Muscle layer of duodenum (tissue), 2 donors: ENCODE results near the gene TTF1.

Experiments used
- H3K27ac ChIP-seq: one replicate; pipeline ENCODE4 v1.7.0; 2013; ENCODE audit warnings: mild to moderate bottlenecking, low read length
- H3K27me3 ChIP-seq: one replicate; pipeline ENCODE4 v1.7.0; 2013; ENCODE audit warnings: low read depth, mild to moderate bottlenecking, control low read depth, low read length
- H3K36me3 ChIP-seq, 2 donors: one replicate each; pipeline ENCODE4 v1.7.0; 2013; ENCODE audit warnings: low read length in 2 of 2, control low read depth in 1 of 2, mild to moderate bottlenecking in 1 of 2; ENCODE audit not compliant: insufficient read depth in 2 of 2, control insufficient read depth in 1 of 2
- H3K4me1 ChIP-seq, 2 donors: one replicate each; pipeline ENCODE4 v1.7.0; 2013; ENCODE audit warnings: low read length in 2 of 2, mild to moderate bottlenecking in 2 of 2, control low read depth in 1 of 2, moderate library complexity in 1 of 2; ENCODE audit not compliant: insufficient read depth in 2 of 2, control insufficient read depth in 1 of 2
- H3K4me3 ChIP-seq, 2 donors: one replicate each; pipeline ENCODE4 v1.7.0; 2013; ENCODE audit warnings: low read length in 2 of 2, low read depth in 1 of 2, mild to moderate bottlenecking in 1 of 2
- H3K9me3 ChIP-seq, 2 donors: one replicate each; pipeline ENCODE4 v1.7.0; 2013; ENCODE audit warnings: low read length in 2 of 2, control low read depth in 1 of 2, mild to moderate bottlenecking in 1 of 2; ENCODE audit not compliant: control insufficient read depth in 1 of 2
- donor health status: healthy.

The TTF1 gene, protein sequence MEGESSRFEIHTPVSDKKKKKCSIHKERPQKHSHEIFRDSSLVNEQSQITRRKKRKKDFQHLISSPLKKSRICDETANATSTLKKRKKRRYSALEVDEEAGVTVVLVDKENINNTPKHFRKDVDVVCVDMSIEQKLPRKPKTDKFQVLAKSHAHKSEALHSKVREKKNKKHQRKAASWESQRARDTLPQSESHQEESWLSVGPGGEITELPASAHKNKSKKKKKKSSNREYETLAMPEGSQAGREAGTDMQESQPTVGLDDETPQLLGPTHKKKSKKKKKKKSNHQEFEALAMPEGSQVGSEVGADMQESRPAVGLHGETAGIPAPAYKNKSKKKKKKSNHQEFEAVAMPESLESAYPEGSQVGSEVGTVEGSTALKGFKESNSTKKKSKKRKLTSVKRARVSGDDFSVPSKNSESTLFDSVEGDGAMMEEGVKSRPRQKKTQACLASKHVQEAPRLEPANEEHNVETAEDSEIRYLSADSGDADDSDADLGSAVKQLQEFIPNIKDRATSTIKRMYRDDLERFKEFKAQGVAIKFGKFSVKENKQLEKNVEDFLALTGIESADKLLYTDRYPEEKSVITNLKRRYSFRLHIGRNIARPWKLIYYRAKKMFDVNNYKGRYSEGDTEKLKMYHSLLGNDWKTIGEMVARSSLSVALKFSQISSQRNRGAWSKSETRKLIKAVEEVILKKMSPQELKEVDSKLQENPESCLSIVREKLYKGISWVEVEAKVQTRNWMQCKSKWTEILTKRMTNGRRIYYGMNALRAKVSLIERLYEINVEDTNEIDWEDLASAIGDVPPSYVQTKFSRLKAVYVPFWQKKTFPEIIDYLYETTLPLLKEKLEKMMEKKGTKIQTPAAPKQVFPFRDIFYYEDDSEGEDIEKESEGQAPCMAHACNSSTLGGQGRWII

DNA sequence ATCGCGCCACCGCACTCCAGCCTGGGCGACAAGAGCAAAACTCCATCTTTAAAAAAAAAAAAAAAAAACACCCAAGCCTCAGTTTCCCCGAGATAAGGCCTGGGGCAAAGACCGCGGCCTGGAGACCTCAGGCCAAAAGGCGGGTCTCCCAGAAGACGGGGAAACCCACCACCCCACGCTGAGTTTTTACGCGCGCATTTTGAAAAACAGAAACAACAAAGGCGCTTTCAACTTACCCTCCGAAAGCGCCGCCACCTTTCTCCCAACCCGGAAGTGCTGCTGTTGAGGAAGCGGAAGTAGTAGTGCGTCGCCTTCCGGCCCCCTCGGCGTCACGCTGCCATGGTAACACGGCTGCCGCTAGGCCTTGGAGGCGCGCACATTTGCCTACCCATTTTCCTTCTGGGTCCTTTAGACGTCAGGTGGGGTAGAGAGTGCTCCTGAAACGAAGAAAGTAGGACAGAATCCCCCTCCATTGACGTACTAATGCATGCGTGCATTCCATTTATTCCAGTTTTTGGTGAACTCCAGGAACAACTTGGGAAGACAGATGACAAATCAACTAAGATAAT is at the start of gene TTF1:
Gene TTF1 (minus strand): TSS at position 287 of the 569 bp plus-strand sequence. CDS start 4,019 bp downstream, outside the sequence.
- H3K4me1 ChIP-seq = peaks cover 9 to 30% of the 10 kb centered on the region in 2 donors
- H3K27ac ChIP-seq = peak within 1 kb of the TSS; percentile 63
- peaks cover 18% of the 10 kb centered on the region for H3K27me3 ChIP-seq

DNA sequence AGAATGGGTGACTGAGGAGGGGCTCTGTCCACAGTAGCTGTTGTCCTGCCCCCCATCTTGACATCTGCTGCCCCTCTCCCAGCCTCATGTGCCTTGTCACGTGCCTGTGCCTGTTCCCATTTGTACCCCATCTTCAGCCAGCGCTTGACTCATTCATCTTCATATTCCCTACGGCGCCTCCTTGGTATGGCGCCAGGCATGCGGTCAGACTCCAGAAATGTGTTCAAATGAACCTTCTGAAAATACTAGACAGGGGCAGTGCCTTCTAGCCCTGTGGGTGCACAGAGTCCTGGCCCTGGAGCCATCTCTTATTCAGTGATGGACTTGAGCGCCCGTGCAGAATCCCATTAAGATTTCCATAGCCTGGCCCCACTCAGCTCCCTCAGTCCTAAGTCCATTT is 49.6 kb upstream of the TTF1 start:
- no peaks in the 10 kb centered on the region for H3K36me3 ChIP-seq

More for the DNA sequence above, at the start of gene TTF1:
- peaks cover 10 to 20% of the 10 kb centered on the region in 2 donors for H3K36me3 ChIP-seq
- peak within 1 kb of the TSS; percentile 72 to 79 for H3K4me3 ChIP-seq
- H3K9me3 ChIP-seq = no peaks in the 10 kb centered on the region

DNA sequence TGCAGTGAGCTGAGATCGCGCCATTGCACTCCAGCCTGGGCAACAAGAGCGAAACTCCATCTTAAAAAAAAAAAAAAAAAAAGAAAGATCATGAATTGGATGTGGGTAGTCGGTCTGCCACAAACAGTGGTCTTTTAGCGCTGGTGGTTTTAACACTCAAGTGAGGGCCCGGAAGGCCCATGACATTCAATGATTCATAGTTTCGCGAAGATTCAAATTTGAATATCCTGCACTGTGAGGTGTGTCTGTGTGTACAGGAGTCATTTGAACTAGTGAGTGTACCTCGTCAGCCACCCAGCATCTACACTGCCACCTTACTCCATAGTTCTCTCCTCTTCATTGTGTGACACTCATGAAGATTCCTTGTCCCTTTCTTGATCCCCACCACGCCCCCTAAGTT is 44.6 kb upstream of the TTF1 start:
- H3K27ac ChIP-seq = no peak overlapping the region
- H3K27me3 ChIP-seq = no peaks in the 10 kb centered on the region
- H3K4me1 ChIP-seq = no peaks in the 10 kb centered on the region
- H3K4me3 ChIP-seq = no peak overlapping the region
- no peaks in the 10 kb centered on the region for H3K36me3 ChIP-seq
- no peaks in the 10 kb centered on the region for H3K9me3 ChIP-seq

More for the DNA sequence above, 49.6 kb upstream of the TTF1 start:
- Histone ChIP-seq H3K9me3 (no peaks in the 10 kb centered on the region), H3K4me1 (peaks cover 0 to 7% of the 10 kb centered on the region in 2 donors), H3K4me3 (no peak overlapping the region), H3K27ac (no peak overlapping the region), H3K27me3 (no peaks in the 10 kb centered on the region)

DNA sequence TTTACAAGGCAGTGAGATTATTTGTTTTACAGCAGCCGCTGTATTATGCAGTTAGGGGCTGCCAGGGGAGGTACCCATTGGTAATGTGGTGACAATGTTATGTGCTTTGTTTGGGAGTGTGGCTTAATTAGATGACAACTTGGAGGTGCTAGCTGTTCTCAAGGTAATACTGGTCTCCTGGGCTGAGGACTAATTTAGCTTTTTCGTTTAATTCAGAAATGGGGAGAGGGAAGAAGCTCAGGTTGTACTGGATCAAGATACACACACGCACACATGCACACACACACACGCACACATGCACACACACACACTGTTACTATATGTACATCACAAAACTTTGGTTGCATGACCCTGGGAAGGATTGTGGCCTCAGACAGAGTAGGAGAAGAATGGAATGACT is 41.3 kb upstream of the TTF1 start:
- H3K27ac ChIP-seq = no peak overlapping the region
- no peak overlapping the region for H3K4me3 ChIP-seq
- H3K9me3 ChIP-seq = no peaks in the 10 kb centered on the region
- no peaks in the 10 kb centered on the region for H3K4me1 ChIP-seq
- peaks cover 3% of the 10 kb centered on the region for H3K27me3 ChIP-seq
- H3K36me3 ChIP-seq = no peaks in the 10 kb centered on the region

DNA sequence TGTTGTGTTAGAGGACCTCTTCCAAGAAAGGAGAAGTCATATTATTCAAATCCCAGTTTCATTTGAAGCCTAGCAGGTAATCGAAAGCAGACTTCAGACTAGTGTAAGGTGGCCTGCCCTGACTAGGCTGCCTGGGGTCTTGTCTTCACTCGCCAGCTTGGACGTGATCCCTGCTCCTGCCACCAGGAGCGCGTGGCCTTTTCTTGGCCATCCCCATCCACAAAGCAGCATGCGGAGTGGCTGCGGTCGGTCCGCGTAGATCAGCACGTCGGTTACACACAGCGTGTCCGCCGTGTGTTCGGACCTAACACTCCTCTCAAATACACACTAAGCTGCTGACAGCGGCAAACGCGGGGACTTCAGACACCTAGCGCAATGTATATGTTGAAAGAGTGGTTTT is 40.7 kb upstream of the TTF1 start:
- H3K4me3 ChIP-seq = no peak overlapping the region
- H3K36me3 ChIP-seq = no peaks in the 10 kb centered on the region
- no peaks in the 10 kb centered on the region for H3K4me1 ChIP-seq
- no peak overlapping the region for H3K27ac ChIP-seq
- H3K9me3 ChIP-seq = no peaks in the 10 kb centered on the region
- peaks cover 3% of the 10 kb centered on the region for H3K27me3 ChIP-seq

DNA sequence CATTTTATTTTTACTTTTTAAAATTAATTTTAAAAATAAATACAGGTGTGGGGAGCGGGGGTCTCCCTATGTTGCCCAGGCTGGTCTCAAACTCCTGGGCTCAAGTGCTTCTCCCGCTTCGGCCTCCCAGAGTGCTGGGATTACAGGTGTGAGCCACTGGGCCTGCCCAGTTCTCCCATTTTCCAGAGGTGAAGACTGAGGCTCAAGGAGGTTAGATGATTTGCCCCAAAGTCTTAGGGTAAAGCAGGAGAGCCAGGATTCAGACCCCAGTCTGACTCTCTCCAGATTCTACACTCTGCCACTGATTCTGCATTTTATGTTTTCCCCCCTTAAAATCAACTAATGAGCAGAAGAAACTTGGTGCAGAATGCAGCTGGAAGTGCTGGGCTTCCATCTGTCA is 40.2 kb upstream of the TTF1 start:
- no peaks in the 10 kb centered on the region for H3K36me3 ChIP-seq
- no peak overlapping the region for H3K27ac ChIP-seq
- no peak overlapping the region for H3K4me3 ChIP-seq
- no peaks in the 10 kb centered on the region for H3K9me3 ChIP-seq
- H3K27me3 ChIP-seq = peaks cover 3% of the 10 kb centered on the region
- no peaks in the 10 kb centered on the region for H3K4me1 ChIP-seq

DNA sequence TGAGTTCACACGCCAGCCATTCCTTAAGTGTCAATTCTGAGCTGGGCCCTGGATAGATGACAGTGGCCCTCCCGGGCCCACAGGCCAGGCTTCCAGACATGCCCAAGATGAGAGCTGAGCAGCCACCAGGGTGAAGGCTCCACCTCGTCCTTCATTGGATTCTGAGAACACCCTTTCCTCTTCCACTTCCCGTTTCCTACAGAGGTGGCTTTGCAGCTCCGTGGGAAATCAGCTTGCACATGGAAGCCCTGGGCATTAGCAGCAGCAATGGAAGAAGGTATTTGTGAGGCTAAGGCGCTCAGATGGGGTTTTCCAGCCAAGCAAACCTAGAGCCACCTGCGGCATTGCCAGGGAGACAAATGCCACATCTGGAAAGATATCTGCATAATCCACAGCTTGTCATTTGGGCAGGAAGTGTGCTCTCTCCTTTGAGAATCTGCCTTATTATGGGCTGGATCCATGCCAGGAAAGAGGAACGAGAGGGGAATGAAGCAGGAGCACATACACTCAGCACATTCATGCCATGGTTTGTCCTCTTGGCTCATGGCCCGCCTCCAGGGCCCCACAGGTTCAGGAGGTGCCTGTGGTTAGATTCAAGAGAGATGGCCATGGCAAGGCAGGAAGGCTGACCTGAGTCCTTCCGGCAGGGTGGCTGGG is 37.4 kb upstream of the TTF1 start:
- Histone ChIP-seq H3K27me3 (peaks cover 3% of the 10 kb centered on the region), H3K27ac (no peak overlapping the region), H3K9me3 (no peaks in the 10 kb centered on the region), H3K4me1 (no peaks in the 10 kb centered on the region), H3K4me3 (no peak overlapping the region), H3K36me3 (no peaks in the 10 kb centered on the region)

DNA sequence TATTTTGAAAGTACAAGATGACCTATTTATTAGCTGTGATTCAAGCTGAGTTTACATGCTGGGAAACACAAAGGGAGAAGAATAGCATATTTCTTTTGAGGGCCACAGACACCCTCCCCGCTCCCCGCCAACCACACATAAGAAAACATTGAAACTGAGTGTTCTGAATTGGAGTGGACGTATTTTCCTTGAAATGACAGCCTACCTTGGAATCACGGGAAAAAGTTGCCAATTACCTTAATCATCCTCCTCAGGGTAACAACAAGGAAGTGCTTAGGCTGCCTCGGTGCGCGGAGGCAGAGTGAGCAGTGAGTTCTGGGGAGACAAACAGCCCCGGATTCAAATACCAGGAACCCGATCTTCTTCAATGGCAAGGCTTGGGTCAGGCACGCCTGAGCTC is 34.8 kb upstream of the TTF1 start:
- peaks cover 3% of the 10 kb centered on the region for H3K27me3 ChIP-seq
- no peak overlapping the region for H3K4me3 ChIP-seq
- H3K36me3 ChIP-seq = no peaks in the 10 kb centered on the region

DNA sequence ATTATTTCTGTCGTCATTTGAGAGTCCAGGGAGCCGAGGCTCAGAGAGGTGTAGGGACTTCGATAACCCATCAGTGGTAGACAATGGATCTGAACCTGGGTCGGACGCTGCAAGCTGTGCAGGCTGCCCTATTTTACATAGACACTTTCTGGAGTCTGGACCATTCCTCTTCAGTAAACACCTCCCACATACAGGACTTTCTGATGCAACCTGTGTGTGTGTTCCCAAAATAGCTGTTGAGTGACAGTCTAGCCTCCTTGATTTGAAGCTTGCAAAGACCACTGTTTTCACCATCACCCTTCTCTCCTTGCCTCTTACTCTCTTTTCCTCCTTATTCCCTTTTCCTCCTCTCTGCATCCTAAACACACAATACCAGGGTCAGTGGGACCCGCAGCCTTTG is 34.1 kb upstream of the TTF1 start:
- Histone ChIP-seq H3K4me1 (no peaks in the 10 kb centered on the region), H3K9me3 (no peaks in the 10 kb centered on the region), H3K27me3 (peaks cover 3% of the 10 kb centered on the region), H3K4me3 (no peak overlapping the region), H3K36me3 (no peaks in the 10 kb centered on the region), H3K27ac (no peak overlapping the region)

More for the DNA sequence above, 34.8 kb upstream of the TTF1 start:
- Histone ChIP-seq H3K4me1 (no peaks in the 10 kb centered on the region), H3K9me3 (no peaks in the 10 kb centered on the region), H3K27ac (no peak overlapping the region)

DNA sequence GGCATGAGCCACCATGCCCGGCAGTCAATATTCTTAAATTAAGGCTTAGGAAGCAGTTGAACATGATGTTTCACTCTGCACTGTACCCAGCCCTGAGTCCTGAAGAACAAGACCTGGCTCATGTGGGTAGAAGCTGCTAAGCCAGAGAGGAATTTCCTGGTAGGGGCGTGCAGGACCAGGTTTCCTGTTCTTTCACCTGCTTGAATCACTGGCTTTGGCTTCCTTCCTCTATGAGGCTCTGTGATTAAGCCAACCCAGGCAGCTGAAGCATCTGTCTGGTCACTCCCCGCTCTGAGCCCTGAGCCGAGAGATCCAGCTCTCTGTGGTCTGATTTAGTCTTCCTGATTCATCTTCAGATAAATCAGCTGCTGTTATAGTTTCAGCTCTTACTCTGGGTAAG is 32.5 kb upstream of the TTF1 start:
- no peaks in the 10 kb centered on the region for H3K36me3 ChIP-seq
- H3K27me3 ChIP-seq = peaks cover under 1% of the 10 kb centered on the region
- no peak overlapping the region for H3K27ac ChIP-seq
- H3K9me3 ChIP-seq = no peaks in the 10 kb centered on the region
- H3K4me1 ChIP-seq = no peaks in the 10 kb centered on the region
- H3K4me3 ChIP-seq = no peak overlapping the region

DNA sequence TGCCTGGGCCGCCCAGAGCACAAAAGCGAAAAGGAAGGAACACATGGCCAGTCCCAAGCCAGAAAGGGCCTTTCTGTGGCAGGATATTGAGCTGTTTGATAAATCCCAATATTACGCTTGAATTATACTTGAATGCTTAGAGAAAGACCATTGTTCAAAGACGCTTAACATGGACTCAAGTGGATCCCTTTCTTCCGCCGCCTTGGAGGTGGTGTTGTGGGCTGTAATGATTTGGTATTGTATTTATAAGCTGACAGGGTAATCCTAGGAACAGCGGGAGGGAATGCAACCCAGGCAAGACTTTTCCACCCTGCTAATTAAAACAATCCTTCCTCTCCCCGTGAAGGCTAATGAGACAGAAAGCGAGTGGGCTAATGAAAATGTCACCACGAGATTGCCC is 28.2 kb upstream of the TTF1 start:
- Histone ChIP-seq H3K27me3 (no peaks in the 10 kb centered on the region), H3K36me3 (no peaks in the 10 kb centered on the region), H3K27ac (no peak overlapping the region), H3K4me3 (no peak overlapping the region), H3K9me3 (no peaks in the 10 kb centered on the region), H3K4me1 (no peaks in the 10 kb centered on the region)
